Prostate gland (tissue), 2 donors: ENCODE measurements around the gene ANKRD40. TPM values are rescaled to one million over a fixed set of nuclear protein-coding genes. Genes with fewer than 3 reads are reported as not detected.

Experiments
- DNase-seq: peaks from one replicate; pipeline ENCODE4 v3.0.0-alpha.2; 2019; ENCODE audit warnings: low spot score
- H3K27ac ChIP-seq, 2 donors: fragments of 200-600 bp; sonication (generic); 2 replicates each; pipeline ENCODE4 v1.5.1; 2017 to 2019
- H3K27me3 ChIP-seq: fragments of 200-600 bp; sonication (generic); replicated peaks from 2 replicates; pipeline ENCODE4 v1.5.1; 2019; ENCODE audit not compliant: insufficient read depth
- H3K36me3 ChIP-seq, 2 donors: fragments of 200-600 bp; sonication (generic); 1 replicate in 1 of 2; 2 replicates in 1 of 2; pipeline versions ENCODE4 v1.5.1 to v1.8.1; 2017 to 2019
- H3K4me1 ChIP-seq: fragments of 200-600 bp; sonication (generic); replicated peaks from 2 replicates; pipeline ENCODE4 v1.5.1; 2019
- H3K4me3 ChIP-seq, 2 donors: fragments of 200-600 bp; sonication (generic); 2 replicates each; pipeline ENCODE4 v1.5.1; 2017 to 2019
- H3K9me3 ChIP-seq: fragments of 200-600 bp; sonication (generic); 2 replicates; pipeline ENCODE4 v1.5.1; 2017
- CTCF ChIP-seq, 4 experiments: fragments of 200-600 bp in 2 of 4; fragments of 450-650 bp in 2 of 4; sonication (generic) in 2 of 4; IDR thresholded peaks; 1 replicate in 3 of 4; 2 replicates in 1 of 4; pipeline ENCODE4 v1.5.1; 2016 to 2019; ENCODE audit warnings: antibody characterized with exemption in 4 of 4, mild to moderate bottlenecking in 2 of 4, moderate library complexity in 2 of 4
- POLR2A ChIP-seq: fragments of 450-650 bp; IDR thresholded peaks from one replicate; pipeline ENCODE4 v1.6.1; 2016; ENCODE audit warnings: antibody characterized with exemption, mild to moderate bottlenecking
- POLR2AphosphoS5 ChIP-seq: sonication (generic); formaldehyde crosslinking; IDR thresholded peaks from one replicate; pipeline ENCODE4 v1.6.1; 2017; ENCODE audit warnings: antibody characterized with exemption
- WGBS: methylation state at CpG from one replicate; pipeline ENCODE4 v1.1.5; 2018; 5-methylcytosine and 5-hydroxymethylcytosine counted together
- intact Hi-C: fragments of 100-400 bp; cut with DNase I; formaldehyde crosslinking; loops from one replicate; pipeline ENCODE4 v1.14.2; 2022
- total RNA-seq, 2 donors: library from RNA; depleted of rRNA; stranded (reverse); fragments of >200 nt; gene quantifications; one replicate each; pipeline ENCODE4 v1.1.0, GENCODE V29; 2016

Gene ANKRD40
- total RNA-seq, 2 donors from 2014 or later = 31.2 to 36.0 TPM

- 77% methylated on average over 17 of the region's 19 CpGs for WGBS
- no peaks in the 10 kb centered on the region for H3K27me3 ChIP-seq
- no peak overlapping the region for H3K27ac ChIP-seq
- H3K4me3 ChIP-seq = no peak overlapping the region
- no peak for DNase-seq
- TF ChIP-seq POLR2AphosphoS5 = no peak
- no peak for TF ChIP-seq CTCF (IDR thresholded peaks at IDR 0.05)
- TF ChIP-seq POLR2A = no peak
- H3K36me3 ChIP-seq = no peaks in the 10 kb centered on the region
- H3K9me3 ChIP-seq = no peaks in the 10 kb centered on the region
- intact Hi-C loops = loop anchor here (5.0 kb wide), 1 partner anchor 208 kb away; no protein-coding TSS in a partner anchor
- peaks cover 28% of the 10 kb centered on the region for H3K4me1 ChIP-seq
These were observed 17.5 kb downstream of the ANKRD40 start for GRCh38 chr17:50689956-50690886.

GRCh38 chr17:50689251-50689650, 18.5 kb downstream of the ANKRD40 start:
- DNase-seq = no peak
- H3K27ac ChIP-seq = no peak overlapping the region

GRCh38 chr17:50688245-50688644, 19.5 kb downstream of the ANKRD40 start:
- WGBS = 93% methylated on average over 3 of the region's 3 CpGs
- Histone ChIP-seq H3K4me3 (no peak overlapping the region), H3K4me1 (peaks cover 23% of the 10 kb centered on the region), H3K36me3 (no peaks in the 10 kb centered on the region), H3K9me3 (no peaks in the 10 kb centered on the region), H3K27ac (no peak overlapping the region), H3K27me3 (no peaks in the 10 kb centered on the region)
- TF ChIP-seq POLR2A = no peak
- no peak for TF ChIP-seq POLR2AphosphoS5
- no peak for TF ChIP-seq CTCF (IDR thresholded peaks at IDR 0.05)
- intact Hi-C loops = loop anchor here (5.0 kb wide), 1 partner anchor 206 kb away; no protein-coding TSS in a partner anchor
- DNase-seq = no peak

More at GRCh38 chr17:50689251-50689650, 18.5 kb downstream of the ANKRD40 start:
- Histone ChIP-seq H3K4me1 (peaks cover 28% of the 10 kb centered on the region), H3K27me3 (no peaks in the 10 kb centered on the region), H3K9me3 (no peaks in the 10 kb centered on the region), H3K4me3 (no peak overlapping the region), H3K36me3 (no peaks in the 10 kb centered on the region)
- 66% methylated on average over 4 of the region's 4 CpGs for WGBS
- TF ChIP-seq POLR2AphosphoS5 = no peak
- TF ChIP-seq POLR2A = no peak
- no peak for TF ChIP-seq CTCF (IDR thresholded peaks at IDR 0.05)
- intact Hi-C loops = loop anchor here (5.0 kb wide), 1 partner anchor 207 kb away; no protein-coding TSS in a partner anchor

GRCh38 chr17:50687200-50688066, 20.3 kb downstream of the ANKRD40 start:
- Histone ChIP-seq H3K9me3 (no peaks in the 10 kb centered on the region), H3K36me3 (no peaks in the 10 kb centered on the region), H3K4me3 (no peak overlapping the region), H3K27me3 (no peaks in the 10 kb centered on the region), H3K4me1 (peaks cover 16% of the 10 kb centered on the region), H3K27ac (peak overlapping the region; percentile 60 to 68)
- no peak for DNase-seq
- intact Hi-C loops = loop anchor here (5.0 kb wide), 1 partner anchor 205 kb away; no protein-coding TSS in a partner anchor
- 81% methylated on average over 16 of the region's 16 CpGs for WGBS
- no peak for TF ChIP-seq POLR2AphosphoS5
- no peak for TF ChIP-seq CTCF (IDR thresholded peaks at IDR 0.05)
- no peak for TF ChIP-seq POLR2A
